GM12878 (cell line): Measurements from ENCODE around the gene LRP5. TPM values are rescaled to one million over a fixed set of nuclear protein-coding genes. Genes with fewer than 3 reads are reported as not detected.
"Not testable (repeated sequence)": the region's sequence is repeated elsewhere in the genome, so short reads cannot be mapped to it uniquely, and the experiment has no call there.

Experiments used
- ATAC-seq: fragments of 200-7000 bp; cut with Tn5 transposase; 3 replicates; pipeline ENCODE4 v1.9.1; 2020; ENCODE audit warnings: mild to moderate bottlenecking, moderate library complexity
- BruUV-seq: library from RNA; stranded (reverse); fragments of 400-500 nt; replicated peaks from 2 replicates; lab custom pipeline; 2021; lab: Mats Ljungman, UMichigan
- CTCF ChIA-PET: fragments of 300-600 bp; sonication (Branson Sonifier 250); formaldehyde crosslinking; extraction: SDS; loops from one replicate; lab custom pipeline; 2021; ENCODE audit warnings: inconsistent platforms; lab: Yijun Ruan, JAX
- POLR2A ChIA-PET: fragments of 350-600 bp; formaldehyde crosslinking; extraction: SDS; loops from one replicate; lab custom pipeline; 2021; ENCODE audit warnings: inconsistent platforms; lab: Charles Lee
- RAD21 ChIA-PET: fragments of 300-600 bp; sonication (Branson Sonifier 250); formaldehyde crosslinking; loops from one replicate; lab custom pipeline; 2023; ENCODE audit warnings: antibody characterized with exemption; ENCODE audit not compliant: unreplicated experiment; lab: Charles Lee
- SMC1A ChIA-PET: fragments of 300-600 bp; sonication (Branson Sonifier 250); formaldehyde crosslinking; loops from one replicate; lab custom pipeline; 2023; ENCODE audit not compliant: unreplicated experiment, uncharacterized antibody; lab: Charles Lee
- DNase-seq: peaks from one replicate; pipeline ENCODE4 v3.0.0-alpha.2; 2011; ENCODE audit warnings: low read depth, low spot score
- FAIRE-seq: peaks from 3 replicates; lab custom pipeline; 2011; peaks lifted over from hg19 to GRCh38; lab: Jason Lieb, UNC
- H2AFZ ChIP-seq: 2 replicates; pipeline ENCODE4 v1.6.0; 2011; ENCODE audit warnings: low read depth, low read length, control low read depth; ENCODE audit not compliant: control insufficient read depth
- H3K27ac ChIP-seq: 2 replicates; pipeline ENCODE4 v1.5.1; 2011; ENCODE audit warnings: control low read depth; ENCODE audit not compliant: control insufficient read depth, insufficient read depth
- H3K27me3 ChIP-seq, 2 experiments: replicated peaks in 1 of 2; 2 replicates each; pipeline versions ENCODE4 v1.6.0 to v1.6.1; 2011; ENCODE audit warnings: low read length in 1 of 2; ENCODE audit not compliant: control insufficient read depth in 2 of 2, insufficient read depth in 2 of 2
- H3K36me3 ChIP-seq, 2 experiments: 2 replicates each; pipeline ENCODE4 v1.5.1; 2011; ENCODE audit warnings: low read length in 1 of 2; ENCODE audit not compliant: control insufficient read depth in 2 of 2, insufficient read depth in 2 of 2
- H3K4me1 ChIP-seq: 2 replicates; pipeline ENCODE4 v1.6.1; 2011; ENCODE audit warnings: mild to moderate bottlenecking, low read length, moderate library complexity, mixed read lengths; ENCODE audit not compliant: control insufficient read depth, insufficient read depth
- H3K4me2 ChIP-seq: 2 replicates; pipeline ENCODE4 v1.6.0; 2011; ENCODE audit warnings: control low read depth; ENCODE audit not compliant: control insufficient read depth, insufficient read depth
- H3K4me3 ChIP-seq: fragments of 200-600 bp; sonication (generic); 2 replicates; pipeline ENCODE4 v1.5.1; 2016
- H3K79me2 ChIP-seq: 2 replicates; pipeline ENCODE4 v1.6.0; 2011; ENCODE audit warnings: low read length; ENCODE audit not compliant: control insufficient read depth, insufficient read depth
- H3K9ac ChIP-seq: 2 replicates; pipeline ENCODE4 v1.8.0; 2011; ENCODE audit warnings: low read length, control low read depth, mixed read lengths; ENCODE audit not compliant: control insufficient read depth, insufficient read depth
- H3K9me3 ChIP-seq: replicated peaks from 3 replicates; pipeline ENCODE4 v1.5.1; 2011; ENCODE audit warnings: mild to moderate bottlenecking, low read length; ENCODE audit not compliant: control insufficient read depth, insufficient read depth
- H4K20me1 ChIP-seq: 2 replicates; pipeline ENCODE4 v1.6.0; 2011; ENCODE audit not compliant: control insufficient read depth, insufficient read depth
- ASH2L ChIP-seq: fragments of 300-600, 200-600 bp; sonication (generic); IDR thresholded peaks from 2 replicates; pipeline ENCODE4 v1.6.1; 2017; ENCODE audit warnings: low read depth, mild to moderate bottlenecking, borderline replicate concordance
- CBX3 ChIP-seq: fragments of 200-600 bp; sonication (generic); IDR thresholded peaks from 2 replicates; pipeline ENCODE4 v1.6.1; 2016; ENCODE audit warnings: low read depth, borderline replicate concordance
- CEBPB ChIP-seq, 2 experiments: fragments of 150-350 bp in 1 of 2; IDR thresholded peaks; 2 replicates each; pipeline ENCODE4 v1.6.1; 2012 to 2014; ENCODE audit warnings: low read depth in 2 of 2, low read length in 2 of 2, borderline replicate concordance in 1 of 2, inconsistent platforms in 1 of 2
- RELA ChIP-seq: fragments of 450-650 bp; IDR thresholded peaks from 2 replicates; pipeline ENCODE4 v1.8.0; 2014; ENCODE audit warnings: borderline replicate concordance; ENCODE audit not compliant: partially characterized antibody
- WGBS: methylation state at CpG from one replicate; pipeline ENCODE4 v1.1.6; 2016; ENCODE audit warnings: low lambda C conversion rate; ENCODE audit not compliant: insufficient replicate concordance, insufficient coverage; ENCODE audit errors: missing lambda C conversion rate; 5-methylcytosine and 5-hydroxymethylcytosine counted together
- in situ Hi-C: fragments of 300-500 bp; cut with MboI; formaldehyde crosslinking; loops from 9 replicates; pipeline ENCODE4 v1.14.3; 2018; ENCODE audit warnings: mixed read lengths
- intact Hi-C: fragments of 100-400 bp; cut with micrococcal nuclease; formaldehyde crosslinking; loops from one replicate; pipeline ENCODE4 v1.14.2; 2022; ENCODE audit not compliant: unreplicated experiment
- polyA plus RNA-seq, 11 experiments: library from polyadenylated mRNA; depleted of rRNA in 4 of 11; unstranded in 6 of 11; stranded (reverse) in 5 of 11; fragments of >200 nt; fragmentation: Nextera tagmentation in 4 of 11; fragmentation: Illumina TruSeq in 1 of 11; extraction: Ambion mirVana in 4 of 11; extraction: Trizol in 1 of 11; gene quantifications; 1 replicate in 1 of 11; 2 replicates in 10 of 11; pipeline versions ENCODE4 v1.2.1 to v1.2.3, GENCODE V29; 2011 to 2016; ENCODE audit warnings: inconsistent platforms in 2 of 11, missing spikeins in 2 of 11, low read depth in 1 of 11
- total RNA-seq, 4 experiments: library from RNA; depleted of rRNA in 3 of 4; stranded (reverse); fragments of >200 nt in 3 of 4; fragmentation: Illumina TruSeq in 1 of 4; extraction: Trizol in 1 of 4; gene quantifications; 2 replicates each; pipeline versions ENCODE4 v1.2.1 to v1.2.3, GENCODE V29; 2013 to 2021

Gene LRP5
- total and polyA plus RNA-seq, 10 of the 15 experiments (the other 5 are each of a cell fraction or from before 2014, with no cell fraction given): 0.37 to 34.0 (median 6.6) TPM

DNA sequence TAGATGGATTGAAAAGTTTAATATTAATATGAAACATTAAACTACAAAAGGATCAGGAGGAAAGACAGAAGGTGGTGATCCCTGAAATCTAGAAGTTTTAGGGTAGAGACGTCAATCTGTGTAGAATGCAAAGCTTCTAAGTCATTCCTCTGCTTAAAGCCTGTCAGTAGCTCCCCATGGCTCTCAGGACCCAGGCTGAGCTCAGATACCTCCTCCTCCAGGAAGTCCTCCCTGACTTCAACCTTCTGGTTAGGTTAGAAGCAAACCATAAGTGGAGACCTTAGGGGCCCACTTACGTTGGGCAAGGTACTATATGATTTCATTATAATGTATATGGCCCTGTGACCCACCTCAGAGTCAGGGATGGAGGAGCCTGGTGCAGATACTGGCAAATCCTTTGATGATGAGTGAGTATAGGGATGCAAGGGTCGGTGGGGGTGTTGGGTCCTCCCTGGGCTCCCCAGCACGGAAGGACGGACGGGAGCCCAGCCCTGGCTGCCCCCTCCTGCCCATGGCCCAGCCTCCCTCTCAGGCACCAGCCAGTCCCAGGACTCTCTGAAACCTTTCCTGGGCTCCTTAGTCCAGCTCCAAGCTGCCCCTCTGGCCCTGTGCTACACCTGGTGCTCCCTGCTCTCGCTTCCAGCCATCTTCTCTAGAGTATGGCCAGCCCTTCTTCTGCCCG is 145.0 kb downstream of the LRP5 start (continued):
- TF ChIP-seq CBX3: no peak
- no peak for TF ChIP-seq ASH2L
- no peak for TF ChIP-seq CEBPB (IDR thresholded peaks at IDR 0.05; ENCODE audit: borderline replicate concordance in 1 of 2, low read depth in 2 of 2, low read length in 2 of 2)

DNA sequence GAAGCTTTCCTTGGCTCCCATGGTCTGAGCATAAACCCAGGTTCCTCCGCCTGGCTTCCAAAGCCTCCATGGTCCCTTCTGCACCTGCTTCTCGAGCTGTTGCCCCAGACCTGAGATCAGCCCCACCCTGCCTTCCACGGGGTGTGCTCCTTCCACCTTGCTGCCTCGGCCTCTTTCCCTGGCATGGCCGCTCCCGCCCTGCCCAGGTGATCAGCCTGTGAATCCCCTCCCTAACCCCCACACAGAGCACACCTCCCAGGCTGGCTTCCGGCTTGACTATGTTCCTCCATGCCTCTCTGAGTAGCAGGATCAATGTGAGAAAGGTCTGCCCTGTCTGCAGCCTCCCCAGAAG is 145.5 kb downstream of the LRP5 start:
- H4K20me1 ChIP-seq: peaks cover 9% of the 10 kb centered on the region
- H3K79me2 ChIP-seq: peaks cover 23% of the 10 kb centered on the region
- no peak overlapping the region for H3K4me3 ChIP-seq
- ChIA-PET SMC1A (interaction anchor here (0.6 kb wide), 1 partner anchor 10 kb away, joined by 3 read pairs; no protein-coding TSS in a partner anchor), RAD21 (no interaction called here), POLR2A (no interaction called here), CTCF (no interaction called here)
- intact Hi-C loops (loop anchor here (10.0 kb wide), 1 partner anchor 433 kb away; no protein-coding TSS in a partner anchor), in situ Hi-C loops (no loop called here)
- FAIRE-seq: no peak
- no peak overlapping the region for H3K4me2 ChIP-seq
- no peak for ATAC-seq
- no peaks in the 10 kb centered on the region for H3K36me3 ChIP-seq
- no peak overlapping the region for H3K27ac ChIP-seq
- no peak overlapping the region for H3K9ac ChIP-seq
- 71% methylated on average over 7 of the region's 7 CpGs for WGBS
- no peaks in the 10 kb centered on the region for H3K27me3 ChIP-seq
- TF ChIP-seq RELA: no peak
- no peak for DNase-seq
- H3K9me3 ChIP-seq: no peaks in the 10 kb centered on the region
- H2AFZ ChIP-seq: no peak overlapping the region
- BruUV-seq: no TSS peak
- peaks cover 2% of the 10 kb centered on the region; the same call in 1 of the 2 replicates for H3K4me1 ChIP-seq

DNA sequence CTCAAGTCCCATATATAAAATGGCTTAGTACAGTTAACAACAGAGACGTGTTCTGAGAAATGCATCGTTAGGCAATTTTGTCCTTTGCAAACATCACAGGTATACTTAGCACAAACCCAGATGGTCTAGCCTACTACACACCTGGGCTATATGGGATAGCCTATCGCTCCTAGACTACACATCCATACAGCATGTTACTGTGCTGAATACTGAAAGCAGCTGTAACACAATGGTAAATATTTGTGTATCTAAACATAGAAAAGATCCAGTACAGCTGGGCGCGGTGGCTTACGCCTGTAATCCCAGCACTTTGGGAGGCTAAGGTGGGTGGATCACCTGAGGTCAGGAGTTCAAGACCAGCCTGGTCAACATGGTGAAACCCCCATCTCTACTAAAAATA is 145.9 kb downstream of the LRP5 start:
- H3K9me3 ChIP-seq, ATAC-seq, H3K4me1 ChIP-seq, H3K4me3 ChIP-seq, H3K27ac ChIP-seq, CTCF ChIA-PET, H3K36me3 ChIP-seq, H3K9ac ChIP-seq, H2AFZ ChIP-seq, H3K27me3 ChIP-seq, DNase-seq, BruUV-seq, in situ Hi-C loops, RAD21 ChIA-PET, FAIRE-seq, H3K4me2 ChIP-seq: not testable (repeated sequence)
- POLR2A ChIA-PET: interaction anchor here (0.7 kb wide), 1 partner anchor 31 kb away, joined by 4 read pairs; no protein-coding TSS in a partner anchor
- intact Hi-C loops: loop anchor here (10.0 kb wide), 1 partner anchor 434 kb away; no protein-coding TSS in a partner anchor
- 97% methylated on average over 6 of the region's 6 CpGs for WGBS
- SMC1A ChIA-PET: interaction anchor here (0.7 kb wide), 1 partner anchor 257 kb away, joined by 4 read pairs; no protein-coding TSS in a partner anchor
- peaks cover 10% of the 10 kb centered on the region for H4K20me1 ChIP-seq
- peaks cover 28% of the 10 kb centered on the region for H3K79me2 ChIP-seq
